Gastroesophageal sphincter (tissue), 4 donors: ENCODE data around the gene OTOP3. TPM values are rescaled to one million over a fixed set of nuclear protein-coding genes. Genes with fewer than 3 reads are reported as not detected.

Experiments
- ATAC-seq: fragments of 150-250 bp; one replicate; pipeline ENCODE4 v1.9.1; 2016; ENCODE audit warnings: mild to moderate bottlenecking, moderate library complexity
- H3K27ac ChIP-seq, 4 donors: fragments of 200-600 bp; sonication (generic) in 3 of 4; 1 replicate in 3 of 4; 2 replicates in 1 of 4; pipeline ENCODE4 v1.5.1; 2016 to 2019
- H3K27me3 ChIP-seq: fragments of 200-600 bp; sonication (generic); one replicate; pipeline ENCODE4 v1.5.1; 2019
- H3K36me3 ChIP-seq, 2 donors: fragments of 200-600 bp; sonication (generic); one replicate each; pipeline ENCODE4 v1.5.1; 2019; ENCODE audit warnings: control low read depth in 1 of 2
- H3K4me1 ChIP-seq, 3 donors: fragments of 200-600 bp; sonication (generic); 1 replicate in 2 of 3; 2 replicates in 1 of 3; pipeline ENCODE4 v1.5.1; 2016 to 2019; ENCODE audit warnings: control low read depth in 2 of 3
- H3K4me3 ChIP-seq, 2 donors: fragments of 200-600 bp; sonication (generic); one replicate each; pipeline ENCODE4 v1.5.1; 2019; ENCODE audit warnings: mild to moderate bottlenecking in 1 of 2, moderate library complexity in 1 of 2
- H3K9me3 ChIP-seq, 3 donors: fragments of 200-600 bp; sonication (generic); one replicate each; pipeline ENCODE4 v1.5.1; 2017 to 2019; ENCODE audit warnings: control low read depth in 2 of 3
- CTCF ChIP-seq, 4 experiments: fragments of 200-600 bp in 2 of 4; fragments of 450-650 bp in 2 of 4; sonication (generic) in 1 of 4; IDR thresholded peaks; one replicate each; pipeline ENCODE4 v1.5.1; 2017 to 2019; ENCODE audit warnings: antibody characterized with exemption in 4 of 4, mild to moderate bottlenecking in 2 of 4, moderate library complexity in 2 of 4
- EP300 ChIP-seq: sonication (generic); formaldehyde crosslinking; IDR thresholded peaks from one replicate; pipeline ENCODE4 v1.6.1; 2017; ENCODE audit warnings: antibody characterized with exemption, mild to moderate bottlenecking
- POLR2A ChIP-seq, 2 donors: fragments of 450-650 bp; IDR thresholded peaks; one replicate each; pipeline ENCODE4 v1.6.1; 2017; ENCODE audit warnings: antibody characterized with exemption in 2 of 2, mild to moderate bottlenecking in 2 of 2, moderate library complexity in 1 of 2
- POLR2AphosphoS5 ChIP-seq: sonication (generic); formaldehyde crosslinking; IDR thresholded peaks from one replicate; pipeline ENCODE4 v1.6.1; 2017; ENCODE audit warnings: antibody characterized with exemption
- WGBS, 2 donors: methylation state at CpG; one replicate each; pipeline ENCODE4 v1.1.5; 2018; ENCODE audit warnings: low coverage in 1 of 2; 5-methylcytosine and 5-hydroxymethylcytosine counted together
- total RNA-seq, 4 donors: library from RNA; depleted of rRNA; stranded (reverse); fragments of >200 nt; gene quantifications; one replicate each; pipeline ENCODE4 v1.1.0, GENCODE V29; 2016

Gene OTOP3
- total RNA-seq, 4 donors from 2014 or later: 0.31 to 0.82 TPM; not detected in 2

- no peak overlapping the region for H3K4me3 ChIP-seq
- H3K27me3 ChIP-seq: no peaks in the 10 kb centered on the region
- H3K36me3 ChIP-seq: no peaks in the 10 kb centered on the region
- H3K27ac ChIP-seq: no peak overlapping the region
- 89% methylated on average over 2 of the region's 3 CpGs; no CpG with 5 or more reads in 1 of the 2 donors for WGBS, 2 donors
- no peak for ATAC-seq
- no peaks in the 10 kb centered on the region for H3K9me3 ChIP-seq
- TF ChIP-seq EP300 (no peak), POLR2A (IDR thresholded peaks at IDR 0.05) (no peak), POLR2AphosphoS5 (no peak), CTCF (IDR thresholded peaks at IDR 0.05) (no peak)
- H3K4me1 ChIP-seq: peaks cover 0 to 51% (median 16%) of the 10 kb centered on the region in 3 donors
Measured at GRCh38 chr17:74986206-74986576, 50.5 kb downstream of the OTOP3 start.

- peak within 1 kb of the TSS; percentile 83 to 97 (median 96) for H3K27ac ChIP-seq
- peak within 1 kb of the TSS; percentile 45 to 97 for H3K4me3 ChIP-seq
- no peaks in the 10 kb centered on the region for H3K36me3 ChIP-seq
- TF ChIP-seq POLR2AphosphoS5 (no peak), CTCF (IDR thresholded peaks at IDR 0.05) (peak in 1 of 4 experiments; percentile 15), EP300 (no peak), POLR2A (IDR thresholded peaks at IDR 0.05) (peak; percentile 92 to 94)
- WGBS, 2 donors: 0% methylated on average over 3 to 10 of the region's 51 CpGs
- H3K4me1 ChIP-seq: peaks cover 0 to 44% (median 10%) of the 10 kb centered on the region in 3 donors
- H3K9me3 ChIP-seq: no peaks in the 10 kb centered on the region
- no peaks in the 10 kb centered on the region for H3K27me3 ChIP-seq
- ATAC-seq: peak; percentile 94
Measured at GRCh38 chr17:74987418-74987908, 51.8 kb downstream of the OTOP3 start, which contains the start of gene CDR2L. TSS of gene CDR2L (plus strand) at chr17:74987632. CDS start at chr17:74988044, 412 bp downstream.

GRCh38 chr17:74987909-74988711 is 52.4 kb downstream of the OTOP3 start:
- Histone ChIP-seq H3K27me3 (no peaks in the 10 kb centered on the region), H3K4me1 (peaks cover 0 to 44% (median 10%) of the 10 kb centered on the region in 3 donors), H3K27ac (peak overlapping the region; percentile 83 to 97 (median 96)), H3K36me3 (no peaks in the 10 kb centered on the region), H3K4me3 (peak overlapping the region; percentile 45 to 97), H3K9me3 (no peaks in the 10 kb centered on the region)
- TF ChIP-seq EP300 (no peak), CTCF (IDR thresholded peaks at IDR 0.05) (peak in 3 of 4 experiments; percentile 32 to 75 (median 59)), POLR2AphosphoS5 (peak; percentile 69), POLR2A (IDR thresholded peaks at IDR 0.05) (peak; percentile 52 to 54)
- ATAC-seq: peak; percentile 90
- 0% methylated on average over 4 to 7 of the region's 76 CpGs for WGBS, 2 donors

- no peak for ATAC-seq
Measured at GRCh38 chr17:74990581-74991105, 54.9 kb downstream of the OTOP3 start.

More at GRCh38 chr17:74990581-74991105, 54.9 kb downstream of the OTOP3 start:
- Histone ChIP-seq H3K4me1 (peaks cover 0 to 52% (median 10%) of the 10 kb centered on the region in 3 donors), H3K4me3 (no peak overlapping the region), H3K27ac (peak overlapping the region in 1 of 4 donors; percentile 97), H3K27me3 (no peaks in the 10 kb centered on the region), H3K36me3 (no peaks in the 10 kb centered on the region), H3K9me3 (no peaks in the 10 kb centered on the region)
- 80 to 92% methylated on average over 1 to 5 of the region's 10 CpGs for WGBS, 2 donors
- no peak for TF ChIP-seq POLR2AphosphoS5
- no peak for TF ChIP-seq CTCF (IDR thresholded peaks at IDR 0.05)
- no peak for TF ChIP-seq EP300
- TF ChIP-seq POLR2A (IDR thresholded peaks at IDR 0.05): no peak
